Loucy (cell line): ENCODE measurements around the gene RPL21.

Source experiments
- CTCF ChIP-seq: fragments of 200-600 bp; sonication (generic); conservative IDR thresholded peaks from 2 replicates; pipeline ENCODE4 v1.5.1; 2014; ENCODE audit warnings: mild to moderate bottlenecking, antibody characterized with exemption, low read length
- EZH2phosphoT487 ChIP-seq: fragments of 200-600 bp; IDR thresholded peaks from 2 replicates; pipeline ENCODE4 v1.6.1; 2018; ENCODE audit warnings: antibody characterized with exemption, mild to moderate bottlenecking, moderate library complexity, borderline replicate concordance

GRCh38 chr13:27203186-27203585 is 48.2 kb upstream of the RPL21 start:
- TF ChIP-seq CTCF = no peak
- no peak for TF ChIP-seq EZH2phosphoT487
